A549 (cell line): ENCODE measurements around the gene ADAM10.

Experiments
- CHD4 ChIP-seq: fragments of 200-600 bp; sonication (generic); IDR thresholded peaks from 2 replicates; pipeline ENCODE4 v1.6.1; 2016; ENCODE audit warnings: antibody characterized with exemption, mild to moderate bottlenecking, borderline replicate concordance
- CTCF ChIP-seq: fragments of >200 bp; sonication (Bioruptor Twin); formaldehyde crosslinking; IDR thresholded peaks from 3 replicates; pipeline ENCODE4 v1.5.1; 2016
- HDAC2 ChIP-seq: fragments of 200-600 bp; sonication (generic); IDR thresholded peaks from 2 replicates; pipeline ENCODE4 v1.6.1; 2016
- NR3C1 ChIP-seq: fragments of >200 bp; sonication (Bioruptor Twin); formaldehyde crosslinking; IDR thresholded peaks from 3 replicates; pipeline ENCODE4 v1.6.1; 2017
- POLR2A ChIP-seq: IDR thresholded peaks from 2 replicates; pipeline ENCODE4 v1.6.1; 2012; ENCODE audit warnings: mild to moderate bottlenecking, low read length
- RFX5 ChIP-seq: fragments of 450-650 bp; IDR thresholded peaks from 2 replicates; pipeline ENCODE4 v1.7.1; 2014; ENCODE audit warnings: antibody characterized with exemption, mild to moderate bottlenecking, moderate library complexity
- TF ChIP-seq, protein P1 (sequence below): IDR thresholded peaks from 2 replicates; pipeline ENCODE4 v1.6.1; 2012

- TF ChIP-seq, protein P1, sequence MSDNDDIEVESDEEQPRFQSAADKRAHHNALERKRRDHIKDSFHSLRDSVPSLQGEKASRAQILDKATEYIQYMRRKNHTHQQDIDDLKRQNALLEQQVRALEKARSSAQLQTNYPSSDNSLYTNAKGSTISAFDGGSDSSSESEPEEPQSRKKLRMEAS, result no peak
- TF ChIP-seq NR3C1 (no peak), CHD4 (no peak), CTCF (no peak), POLR2A (no peak), RFX5 (no peak), HDAC2 (no peak)
Observed at GRCh38 chr15:58649175-58649574, 100.3 kb downstream of the ADAM10 start.
